Testis (tissue), 3 donors: ENCODE results near the gene PTEN. TPM values are rescaled to one million over a fixed set of nuclear protein-coding genes. Genes with fewer than 3 reads are reported as not detected.

Experiments used
- DNase-seq: peaks from one replicate; pipeline ENCODE4 v3.0.0-alpha.2; 2019
- H3K27ac ChIP-seq, 2 donors: fragments of 200-600 bp; sonication (generic); one replicate each; pipeline ENCODE4 v1.5.1; 2019
- H3K27me3 ChIP-seq: fragments of 200-600 bp; sonication (generic); one replicate; pipeline ENCODE4 v1.5.1; 2019
- H3K36me3 ChIP-seq: fragments of 200-600 bp; sonication (generic); one replicate; pipeline ENCODE4 v1.5.1; 2017; ENCODE audit warnings: low read depth; ENCODE audit errors: missing control alignments
- H3K4me1 ChIP-seq: fragments of 200-600 bp; sonication (generic); one replicate; pipeline ENCODE4 v1.5.1; 2019
- H3K4me3 ChIP-seq, 2 donors: fragments of 200-600 bp; sonication (generic); one replicate each; pipeline ENCODE4 v1.5.1; 2017 to 2019
- H3K9me3 ChIP-seq: fragments of 200-600 bp; sonication (generic); one replicate; pipeline ENCODE4 v1.5.1; 2017
- CTCF ChIP-seq, 3 experiments: fragments of 450-650 bp in 2 of 3; fragments of 200-600 bp in 1 of 3; sonication (generic) in 1 of 3; IDR thresholded peaks; one replicate each; pipeline ENCODE4 v1.5.1; 2016 to 2019; ENCODE audit warnings: antibody characterized with exemption in 3 of 3, mild to moderate bottlenecking in 2 of 3, moderate library complexity in 1 of 3
- POLR2A ChIP-seq: fragments of 450-650 bp; IDR thresholded peaks from one replicate; pipeline ENCODE4 v1.6.1; 2017; ENCODE audit warnings: antibody characterized with exemption, mild to moderate bottlenecking, moderate library complexity
- WGBS, 2 donors: methylation state at CpG; one replicate each; pipeline ENCODE4 v1.1.5; 2018; 5-methylcytosine and 5-hydroxymethylcytosine counted together
- intact Hi-C: fragments of 100-400 bp; cut with DNase I; formaldehyde crosslinking; loops from one replicate; pipeline ENCODE4 v1.15.1; 2023; ENCODE audit warnings: low total_unique reads
- polyA plus RNA-seq: library from polyadenylated mRNA; stranded (reverse); fragments of 350-450 nt; fragmentation: Illumina TruSeq; extraction: RNeasy Lipid Tissue Mini Kit (QIAGEN cat#74804); gene quantifications from one replicate; pipeline ENCODE4 v1.2.3, GENCODE V29; 2014; ENCODE audit warnings: low read depth, low replicate concordance; ENCODE audit not compliant: insufficient read depth
- total RNA-seq, 2 donors: library from RNA; depleted of rRNA; stranded (reverse); fragments of >200 nt; gene quantifications; one replicate each; pipeline ENCODE4 v1.2.3, GENCODE V29; 2016

PTEN gene
- total and polyA plus RNA-seq, 3 donors from 2014 or later = 85.4 to 118 (median 96.8) TPM

GRCh38 chr10:87942884-87943527 lies 79.6 kb downstream of the PTEN start:
- no peak for DNase-seq
- TF ChIP-seq CTCF (IDR thresholded peaks at IDR 0.05) (no peak), POLR2A (no peak)
- WGBS, 2 donors = 79 to 93% methylated on average over 1 of the region's 1 CpG
- Histone ChIP-seq H3K27ac (no peak overlapping the region), H3K36me3 (no peaks in the 10 kb centered on the region), H3K9me3 (no peaks in the 10 kb centered on the region), H3K27me3 (no peaks in the 10 kb centered on the region), H3K4me3 (no peak overlapping the region), H3K4me1 (no peaks in the 10 kb centered on the region)
- intact Hi-C loops = no loop called here

- H3K4me1 ChIP-seq = no peaks in the 10 kb centered on the region
- DNase-seq = no peak
- H3K4me3 ChIP-seq = no peak overlapping the region
- H3K36me3 ChIP-seq = no peaks in the 10 kb centered on the region
- H3K9me3 ChIP-seq = no peaks in the 10 kb centered on the region
- H3K27me3 ChIP-seq = no peaks in the 10 kb centered on the region
- TF ChIP-seq POLR2A = no peak
- no peak for TF ChIP-seq CTCF (IDR thresholded peaks at IDR 0.05)
- WGBS, 2 donors = 81 to 90% methylated on average over 6 of the region's 6 CpGs
- H3K27ac ChIP-seq = no peak overlapping the region
- intact Hi-C loops = no loop called here
Observed at GRCh38 chr10:87945984-87946383, 82.6 kb downstream of the PTEN start.

- 48 to 49% methylated on average over 2 of the region's 2 CpGs for WGBS, 2 donors
- intact Hi-C loops = no loop called here
- no peak for DNase-seq
- TF ChIP-seq CTCF (IDR thresholded peaks at IDR 0.05) = no peak
- no peaks in the 10 kb centered on the region for H3K27me3 ChIP-seq
- H3K27ac ChIP-seq = no peak overlapping the region
- H3K4me3 ChIP-seq = no peak overlapping the region
- no peaks in the 10 kb centered on the region for H3K4me1 ChIP-seq
- H3K9me3 ChIP-seq = no peaks in the 10 kb centered on the region
- no peaks in the 10 kb centered on the region for H3K36me3 ChIP-seq
Observed at GRCh38 chr10:87952612-87953011, 89.2 kb downstream of the PTEN start.

GRCh38 chr10:87956055-87956454 lies 92.6 kb downstream of the PTEN start:
- TF ChIP-seq POLR2A (no peak), CTCF (IDR thresholded peaks at IDR 0.05) (no peak)
- DNase-seq = no peak
- no peaks in the 10 kb centered on the region for H3K9me3 ChIP-seq
- no peaks in the 10 kb centered on the region for H3K36me3 ChIP-seq
- intact Hi-C loops = no loop called here
- no peak overlapping the region for H3K27ac ChIP-seq
- H3K4me1 ChIP-seq = no peaks in the 10 kb centered on the region
- no peaks in the 10 kb centered on the region for H3K27me3 ChIP-seq
- H3K4me3 ChIP-seq = no peak overlapping the region

- no peaks in the 10 kb centered on the region for H3K9me3 ChIP-seq
Observed at GRCh38 chr10:87957702-87958101, 94.3 kb downstream of the PTEN start.

More at GRCh38 chr10:87957702-87958101, 94.3 kb downstream of the PTEN start:
- Histone ChIP-seq H3K36me3 (no peaks in the 10 kb centered on the region), H3K27ac (no peak overlapping the region), H3K4me1 (no peaks in the 10 kb centered on the region), H3K27me3 (no peaks in the 10 kb centered on the region), H3K4me3 (no peak overlapping the region)
- intact Hi-C loops = no loop called here
- TF ChIP-seq POLR2A (no peak), CTCF (IDR thresholded peaks at IDR 0.05) (no peak)
- WGBS, 2 donors = 84 to 88% methylated on average over 5 of the region's 5 CpGs
- no peak for DNase-seq
